Activated naive CD8-positive, alpha-beta T cell (primary cell): Measurements from ENCODE around the gene GPS1.

Experiments used
- H3K27ac Mint-ChIP-seq: one replicate; pipeline ENCODE4 v1.8.0; 2021; ENCODE audit warnings: mixed read lengths
- H3K27me3 Mint-ChIP-seq: one replicate; pipeline ENCODE4 v1.8.0; 2021; ENCODE audit warnings: mixed read lengths
- H3K36me3 Mint-ChIP-seq: one replicate; pipeline ENCODE4 v1.8.0; 2021; ENCODE audit warnings: mixed read lengths
- H3K4me1 Mint-ChIP-seq: one replicate; pipeline ENCODE4 v1.8.0; 2021; ENCODE audit warnings: low read depth, mixed read lengths
- H3K4me3 Mint-ChIP-seq: one replicate; pipeline ENCODE4 v1.8.0; 2021; ENCODE audit warnings: mild to moderate bottlenecking, mixed read lengths
- H3K9me3 Mint-ChIP-seq: one replicate; pipeline ENCODE4 v1.8.0; 2021; ENCODE audit warnings: low read depth, mixed read lengths

Gene GPS1

DNA sequence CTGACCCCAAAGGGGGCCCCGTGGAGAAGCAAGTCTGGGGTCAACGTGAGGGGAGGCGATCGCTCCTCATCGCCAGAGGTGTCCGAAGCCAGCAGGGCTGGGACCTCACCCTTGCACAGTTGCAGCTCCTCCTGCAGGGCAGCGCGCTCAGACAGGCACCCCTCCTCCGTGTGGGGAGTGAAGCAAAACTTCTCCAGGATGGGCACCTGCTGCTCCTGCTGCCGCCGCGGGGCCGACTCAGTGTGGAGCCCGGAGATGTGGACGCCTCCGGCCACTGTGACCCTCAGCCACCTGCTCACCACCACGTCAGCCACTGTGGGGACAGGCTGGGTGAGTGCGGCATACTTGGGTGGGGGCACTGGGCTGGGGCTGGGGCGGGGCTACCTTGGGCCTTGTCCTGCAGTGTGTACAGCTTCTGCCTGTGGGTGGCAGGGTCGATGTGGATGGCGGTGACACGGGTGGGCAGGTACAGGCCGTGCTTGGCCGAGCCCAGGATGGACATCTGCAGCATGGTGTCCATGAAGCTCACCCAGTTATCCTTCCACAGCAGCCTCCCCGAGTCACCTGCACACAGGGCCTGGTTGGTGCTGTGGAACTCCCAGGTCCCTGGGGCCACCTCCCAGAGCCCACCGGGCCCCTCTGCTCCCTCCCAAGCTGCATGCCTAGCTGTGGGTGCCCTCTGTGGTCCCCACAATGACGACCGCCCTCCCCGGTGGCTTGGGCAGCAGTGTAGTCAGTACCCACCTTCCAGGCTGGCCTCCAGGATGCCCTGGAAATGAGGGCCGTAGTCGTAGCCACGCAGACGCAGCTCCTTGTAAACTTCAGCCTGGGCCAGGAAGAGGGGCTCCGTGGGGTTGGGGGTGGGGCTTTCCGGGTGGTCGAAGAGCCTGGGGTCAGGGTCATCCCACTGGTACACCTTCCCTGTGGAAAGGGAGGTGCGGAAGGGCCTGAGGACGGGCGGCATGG lies 35.5 kb downstream of the GPS1 start:
- H3K36me3 Mint-ChIP-seq = no peaks in the 10 kb centered on the region
- no peak overlapping the region for H3K27ac Mint-ChIP-seq
- no peaks in the 10 kb centered on the region for H3K27me3 Mint-ChIP-seq
- H3K4me3 Mint-ChIP-seq = no peak overlapping the region
- H3K9me3 Mint-ChIP-seq = no peaks in the 10 kb centered on the region
- no peaks in the 10 kb centered on the region for H3K4me1 Mint-ChIP-seq

DNA sequence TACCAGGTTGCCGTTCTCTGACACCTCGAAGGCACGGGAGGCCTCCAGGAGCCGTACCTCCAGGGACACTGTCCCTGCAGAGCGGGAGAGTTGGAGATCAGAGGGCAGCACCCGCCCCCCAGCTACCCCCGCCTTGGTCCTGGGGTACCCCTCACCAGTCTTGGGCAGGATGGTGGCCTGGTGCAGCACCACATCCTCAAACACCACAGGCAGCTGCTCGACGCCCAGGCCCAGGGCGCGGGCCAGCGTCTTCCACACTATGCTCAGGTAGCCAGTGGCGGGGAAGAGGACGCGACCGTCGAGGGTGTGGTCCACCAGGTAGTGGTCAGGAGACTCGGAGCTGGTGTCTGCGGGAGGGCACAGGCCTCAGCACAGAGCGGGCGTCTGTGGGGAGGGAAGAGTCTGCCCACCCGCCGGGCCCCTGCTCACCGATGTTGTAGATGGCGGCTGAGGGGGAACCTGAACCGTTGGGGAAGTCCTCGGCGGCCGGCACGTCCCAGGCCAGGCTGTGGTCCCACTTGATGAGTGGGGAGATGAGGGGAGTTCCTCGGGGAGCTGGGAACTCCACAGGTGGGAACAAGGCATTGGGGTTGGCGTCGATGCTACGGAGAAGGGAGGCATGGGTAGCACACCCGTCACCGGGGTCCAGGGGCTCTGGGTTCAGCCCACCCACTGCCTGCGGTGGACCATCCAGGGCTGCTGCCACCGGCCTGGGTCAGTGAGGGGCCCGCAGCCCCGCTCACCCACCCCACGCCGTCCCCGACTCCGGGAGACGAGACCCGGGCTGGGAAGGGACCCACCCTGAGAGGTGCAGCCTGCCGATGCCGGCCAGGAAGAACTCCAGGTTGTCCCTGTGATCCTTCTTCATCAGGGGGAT lies 36.5 kb downstream of the GPS1 start:
- H3K9me3 Mint-ChIP-seq = no peaks in the 10 kb centered on the region
- H3K4me1 Mint-ChIP-seq = no peaks in the 10 kb centered on the region
- no peaks in the 10 kb centered on the region for H3K27me3 Mint-ChIP-seq
- no peak overlapping the region for H3K4me3 Mint-ChIP-seq
- H3K27ac Mint-ChIP-seq = no peak overlapping the region
- H3K36me3 Mint-ChIP-seq = no peaks in the 10 kb centered on the region

GRCh38 chr17:82088838-82089722 lies 37.4 kb downstream of the GPS1 start:
- Mint-ChIP-seq H3K4me3 (no peak overlapping the region), H3K27me3 (no peaks in the 10 kb centered on the region), H3K36me3 (no peaks in the 10 kb centered on the region), H3K4me1 (no peaks in the 10 kb centered on the region), H3K9me3 (no peaks in the 10 kb centered on the region), H3K27ac (no peak overlapping the region)

DNA sequence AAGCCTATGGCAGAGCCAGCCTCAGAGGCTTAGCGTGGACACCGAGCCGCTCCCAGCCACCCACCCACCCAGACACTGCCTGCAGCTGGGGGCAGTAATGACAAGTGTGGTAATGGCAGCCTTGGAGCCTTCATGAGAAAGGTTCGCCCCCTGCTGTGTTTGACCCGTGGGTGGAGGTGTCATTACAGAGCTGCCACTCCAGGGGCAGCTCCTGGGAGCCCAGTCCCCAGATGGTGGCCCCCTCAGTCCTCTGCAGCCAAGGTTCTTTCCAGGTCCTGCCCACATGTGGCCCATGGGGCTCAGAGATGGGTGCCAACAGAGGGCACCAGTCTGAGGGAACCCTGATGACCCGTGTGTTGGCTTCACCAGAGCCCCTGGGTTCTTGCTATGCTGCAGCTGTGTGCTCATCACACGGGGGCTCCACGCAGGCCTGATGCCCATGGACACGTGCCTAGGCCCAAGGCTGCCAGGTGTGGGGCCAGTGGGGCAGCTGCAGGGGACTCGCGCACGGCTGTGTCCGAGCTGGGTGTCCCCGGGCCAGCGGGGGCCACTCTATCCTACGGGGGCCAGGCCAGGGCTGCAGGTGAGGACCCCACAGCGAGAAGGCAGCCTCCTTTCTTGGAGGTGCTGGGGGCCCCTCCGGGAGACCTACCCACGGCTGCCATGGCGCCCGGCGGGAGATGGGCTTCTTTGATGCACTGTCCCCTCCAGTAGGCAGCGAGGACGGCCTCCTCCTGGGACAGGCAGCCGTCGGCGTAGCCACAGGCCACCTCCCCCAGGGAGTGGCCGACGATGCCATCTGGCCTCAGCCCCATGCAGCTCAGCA lies 38.2 kb downstream of the GPS1 start:
- H3K27me3 Mint-ChIP-seq = no peaks in the 10 kb centered on the region
- no peak overlapping the region for H3K27ac Mint-ChIP-seq
- no peaks in the 10 kb centered on the region for H3K9me3 Mint-ChIP-seq
- H3K4me3 Mint-ChIP-seq = no peak overlapping the region
- H3K36me3 Mint-ChIP-seq = no peaks in the 10 kb centered on the region
- H3K4me1 Mint-ChIP-seq = no peaks in the 10 kb centered on the region

DNA sequence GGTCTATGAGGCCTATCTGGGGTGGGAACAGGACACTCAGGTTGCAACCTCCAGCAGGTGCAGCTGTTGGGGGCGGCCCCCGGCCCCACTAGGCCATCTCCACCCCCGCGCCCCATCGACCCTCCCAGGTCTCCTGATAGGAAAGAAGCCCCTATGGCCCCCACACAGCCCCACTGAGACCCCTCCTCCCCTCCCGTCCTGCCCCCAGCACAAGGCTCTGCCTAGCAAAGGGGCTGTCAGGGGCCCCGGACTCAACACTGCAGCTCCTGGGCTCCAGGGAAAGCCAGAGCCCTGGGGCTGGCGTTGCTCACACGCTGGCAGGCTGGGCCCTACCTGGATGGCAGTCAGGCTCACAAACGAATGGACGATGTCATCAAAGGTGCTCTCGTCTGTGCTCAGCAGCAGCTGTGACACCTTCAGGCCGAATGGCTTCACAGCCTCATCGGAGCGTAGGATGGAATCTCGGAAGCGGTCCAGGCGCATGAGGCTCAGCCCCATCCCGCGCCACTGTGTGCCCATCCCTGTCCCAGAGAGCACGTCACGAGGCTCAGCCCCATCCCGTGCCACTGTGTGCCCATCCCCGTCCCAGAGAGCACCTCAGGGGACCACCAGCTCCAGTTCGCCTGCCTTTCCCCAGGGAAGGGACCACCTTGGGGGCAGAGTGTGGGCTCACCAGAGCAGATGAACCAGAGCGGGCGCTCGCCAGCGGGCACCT lies 39.0 kb downstream of the GPS1 start:
- no peak overlapping the region for H3K4me3 Mint-ChIP-seq
- H3K4me1 Mint-ChIP-seq = no peaks in the 10 kb centered on the region
- no peaks in the 10 kb centered on the region for H3K36me3 Mint-ChIP-seq
- H3K9me3 Mint-ChIP-seq = no peaks in the 10 kb centered on the region
- no peak overlapping the region for H3K27ac Mint-ChIP-seq
- H3K27me3 Mint-ChIP-seq = no peaks in the 10 kb centered on the region

DNA sequence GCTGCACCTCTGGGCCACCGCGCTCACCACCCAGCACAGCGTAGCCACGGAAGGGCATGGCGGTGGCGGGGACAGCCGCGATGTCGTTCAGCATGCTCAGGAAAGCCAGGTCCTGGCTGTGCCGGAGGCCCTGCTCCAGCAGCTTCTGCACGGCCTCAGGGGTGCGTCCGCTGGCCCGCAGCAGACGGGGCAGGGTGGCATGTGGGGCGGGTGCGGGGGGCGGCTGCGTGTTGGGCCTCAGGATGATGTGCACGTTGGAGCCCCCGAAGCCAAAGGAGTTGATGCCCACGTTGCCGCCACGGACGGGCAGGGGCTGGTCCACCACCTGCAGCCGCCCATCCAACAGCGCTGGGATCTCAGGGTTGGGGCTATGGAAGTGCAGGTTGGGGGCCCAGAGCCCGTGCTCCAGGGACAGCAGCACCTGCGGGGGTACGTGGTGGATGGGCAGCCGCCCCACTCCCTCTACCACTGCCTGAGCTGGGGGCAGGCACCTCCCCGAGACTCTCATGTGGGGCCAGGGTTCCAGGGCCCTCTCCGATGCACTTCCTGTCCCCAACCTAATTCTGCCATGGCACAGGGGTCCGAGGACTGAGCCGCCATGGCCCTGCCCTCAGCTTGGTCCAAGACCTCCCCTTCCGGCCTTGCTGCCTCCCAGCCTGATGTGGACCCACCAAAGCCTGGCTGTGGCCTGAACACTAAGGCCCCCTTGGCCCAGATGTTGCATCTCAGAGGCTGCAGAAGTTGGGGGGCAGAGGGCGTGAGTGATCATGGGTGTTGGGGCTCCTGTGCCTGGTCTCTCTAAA lies 39.8 kb downstream of the GPS1 start:
- Mint-ChIP-seq H3K4me3 (no peak overlapping the region), H3K36me3 (no peaks in the 10 kb centered on the region), H3K9me3 (no peaks in the 10 kb centered on the region), H3K27ac (no peak overlapping the region), H3K27me3 (no peaks in the 10 kb centered on the region), H3K4me1 (peaks cover 2% of the 10 kb centered on the region)

GRCh38 chr17:82092094-82092586 lies 40.4 kb downstream of the GPS1 start:
- Mint-ChIP-seq H3K9me3 (no peaks in the 10 kb centered on the region), H3K27ac (no peak overlapping the region), H3K36me3 (no peaks in the 10 kb centered on the region), H3K27me3 (no peaks in the 10 kb centered on the region), H3K4me3 (no peak overlapping the region), H3K4me1 (peaks cover 2% of the 10 kb centered on the region)

- H3K4me3 Mint-ChIP-seq = no peak overlapping the region
- no peaks in the 10 kb centered on the region for H3K27me3 Mint-ChIP-seq
- H3K27ac Mint-ChIP-seq = no peak overlapping the region
- H3K4me1 Mint-ChIP-seq = peaks cover 2% of the 10 kb centered on the region
- no peaks in the 10 kb centered on the region for H3K9me3 Mint-ChIP-seq
- H3K36me3 Mint-ChIP-seq = no peaks in the 10 kb centered on the region
Observed at GRCh38 chr17:82092628-82092994, 40.9 kb downstream of the GPS1 start.

GRCh38 chr17:82092995-82093751 lies 41.5 kb downstream of the GPS1 start:
- Mint-ChIP-seq H3K9me3 (no peaks in the 10 kb centered on the region), H3K36me3 (no peaks in the 10 kb centered on the region), H3K4me3 (no peak overlapping the region), H3K27ac (no peak overlapping the region), H3K27me3 (no peaks in the 10 kb centered on the region), H3K4me1 (peaks cover 2% of the 10 kb centered on the region)

GRCh38 chr17:82094931-82095776 lies 43.5 kb downstream of the GPS1 start:
- H3K27me3 Mint-ChIP-seq = no peaks in the 10 kb centered on the region
- no peaks in the 10 kb centered on the region for H3K36me3 Mint-ChIP-seq
- peak overlapping the region; percentile 61 for H3K4me3 Mint-ChIP-seq
- no peaks in the 10 kb centered on the region for H3K9me3 Mint-ChIP-seq
- no peak overlapping the region for H3K27ac Mint-ChIP-seq
- peaks cover 5% of the 10 kb centered on the region for H3K4me1 Mint-ChIP-seq

- Mint-ChIP-seq H3K36me3 (no peaks in the 10 kb centered on the region), H3K4me3 (peak overlapping the region; percentile 79), H3K4me1 (peaks cover 7% of the 10 kb centered on the region), H3K27me3 (no peaks in the 10 kb centered on the region), H3K9me3 (no peaks in the 10 kb centered on the region), H3K27ac (no peak overlapping the region)
Observed at GRCh38 chr17:82095777-82096708, 44.3 kb downstream of the GPS1 start.
